GM12878 (cell line): Measurements from ENCODE around the gene PHPT1. TPM values are rescaled to one million over a fixed set of nuclear protein-coding genes. Genes with fewer than 3 reads are reported as not detected.
A peak's percentile ranks its signal among the peaks of the same experiment; 100 is the strongest.

Source experiments
- ATAC-seq: fragments of 200-7000 bp; cut with Tn5 transposase; 3 replicates; pipeline ENCODE4 v1.9.1; 2020; ENCODE audit warnings: mild to moderate bottlenecking, moderate library complexity
- BruUV-seq: library from RNA; stranded (reverse); fragments of 400-500 nt; replicated peaks from 2 replicates; lab custom pipeline; 2021; lab: Mats Ljungman, UMichigan
- CTCF ChIA-PET: fragments of 300-600 bp; sonication (Branson Sonifier 250); formaldehyde crosslinking; extraction: SDS; loops from one replicate; lab custom pipeline; 2021; ENCODE audit warnings: inconsistent platforms; lab: Yijun Ruan, JAX
- POLR2A ChIA-PET: fragments of 350-600 bp; formaldehyde crosslinking; extraction: SDS; loops from one replicate; lab custom pipeline; 2021; ENCODE audit warnings: inconsistent platforms; lab: Charles Lee
- RAD21 ChIA-PET: fragments of 300-600 bp; sonication (Branson Sonifier 250); formaldehyde crosslinking; loops from one replicate; lab custom pipeline; 2023; ENCODE audit warnings: antibody characterized with exemption; ENCODE audit not compliant: unreplicated experiment; lab: Charles Lee
- SMC1A ChIA-PET: fragments of 300-600 bp; sonication (Branson Sonifier 250); formaldehyde crosslinking; loops from one replicate; lab custom pipeline; 2023; ENCODE audit not compliant: unreplicated experiment, uncharacterized antibody; lab: Charles Lee
- DNase-seq: peaks from one replicate; pipeline ENCODE4 v3.0.0-alpha.2; 2011; ENCODE audit warnings: low read depth, low spot score
- FAIRE-seq: peaks from 3 replicates; lab custom pipeline; 2011; peaks lifted over from hg19 to GRCh38; lab: Jason Lieb, UNC
- H2AFZ ChIP-seq: 2 replicates; pipeline ENCODE4 v1.6.0; 2011; ENCODE audit warnings: low read depth, low read length, control low read depth; ENCODE audit not compliant: control insufficient read depth
- H3K27ac ChIP-seq: 2 replicates; pipeline ENCODE4 v1.5.1; 2011; ENCODE audit warnings: control low read depth; ENCODE audit not compliant: control insufficient read depth, insufficient read depth
- H3K27me3 ChIP-seq, 2 experiments: replicated peaks in 1 of 2; 2 replicates each; pipeline versions ENCODE4 v1.6.0 to v1.6.1; 2011; ENCODE audit warnings: low read length in 1 of 2; ENCODE audit not compliant: control insufficient read depth in 2 of 2, insufficient read depth in 2 of 2
- H3K36me3 ChIP-seq, 2 experiments: 2 replicates each; pipeline ENCODE4 v1.5.1; 2011; ENCODE audit warnings: low read length in 1 of 2; ENCODE audit not compliant: control insufficient read depth in 2 of 2, insufficient read depth in 2 of 2
- H3K4me1 ChIP-seq: 2 replicates; pipeline ENCODE4 v1.6.1; 2011; ENCODE audit warnings: mild to moderate bottlenecking, low read length, moderate library complexity, mixed read lengths; ENCODE audit not compliant: control insufficient read depth, insufficient read depth
- H3K4me2 ChIP-seq: 2 replicates; pipeline ENCODE4 v1.6.0; 2011; ENCODE audit warnings: control low read depth; ENCODE audit not compliant: control insufficient read depth, insufficient read depth
- H3K4me3 ChIP-seq: fragments of 200-600 bp; sonication (generic); 2 replicates; pipeline ENCODE4 v1.5.1; 2016
- H3K79me2 ChIP-seq: 2 replicates; pipeline ENCODE4 v1.6.0; 2011; ENCODE audit warnings: low read length; ENCODE audit not compliant: control insufficient read depth, insufficient read depth
- H3K9ac ChIP-seq: 2 replicates; pipeline ENCODE4 v1.8.0; 2011; ENCODE audit warnings: low read length, control low read depth, mixed read lengths; ENCODE audit not compliant: control insufficient read depth, insufficient read depth
- H3K9me3 ChIP-seq: replicated peaks from 3 replicates; pipeline ENCODE4 v1.5.1; 2011; ENCODE audit warnings: mild to moderate bottlenecking, low read length; ENCODE audit not compliant: control insufficient read depth, insufficient read depth
- H4K20me1 ChIP-seq: 2 replicates; pipeline ENCODE4 v1.6.0; 2011; ENCODE audit not compliant: control insufficient read depth, insufficient read depth
- BCL3 ChIP-seq: IDR thresholded peaks from 2 replicates; pipeline ENCODE4 v1.6.1; 2011; ENCODE audit warnings: borderline replicate concordance, low read depth, mild to moderate bottlenecking, moderate library complexity, low read length; ENCODE audit not compliant: insufficient read depth, poor library complexity, severe bottlenecking
- CHD1 ChIP-seq: IDR thresholded peaks from 2 replicates; pipeline ENCODE4 v1.6.1; 2012; ENCODE audit warnings: low read depth, low read length, improper control_type of control experiment
- CTCF ChIP-seq, 3 experiments: IDR thresholded peaks in 2 of 3; conservative IDR thresholded peaks in 1 of 3; 2 replicates each; pipeline ENCODE4 v1.5.1; 2011; ENCODE audit warnings: low read depth in 3 of 3, low read length in 3 of 3, mild to moderate bottlenecking in 3 of 3, control low read depth in 2 of 3, moderate library complexity in 2 of 3, inconsistent platforms in 1 of 3, mixed read lengths in 1 of 3; ENCODE audit not compliant: control insufficient read depth in 2 of 3, insufficient read depth in 1 of 3; ENCODE audit errors: extremely low read depth in 1 of 3
- EP300 ChIP-seq, 2 experiments: fragments of 150-350 bp in 1 of 2; IDR thresholded peaks; 2 replicates each; pipeline ENCODE4 v1.6.1; 2011 to 2012; ENCODE audit warnings: low read depth in 2 of 2, low read length in 2 of 2, borderline replicate concordance in 1 of 2, improper control_type of control experiment in 1 of 2, inconsistent platforms in 1 of 2; ENCODE audit not compliant: control insufficient read depth in 1 of 2
- GABPA ChIP-seq: IDR thresholded peaks from 2 replicates; pipeline ENCODE4 v1.6.1; 2014; ENCODE audit warnings: antibody characterized with exemption, low read depth, mild to moderate bottlenecking, inconsistent platforms
- HDGF ChIP-seq: fragments of 450-650 bp; IDR thresholded peaks from 2 replicates; pipeline ENCODE4 v1.6.1; 2016; ENCODE audit warnings: antibody characterized with exemption
- JUND ChIP-seq: IDR thresholded peaks from 2 replicates; pipeline ENCODE4 v1.6.1; 2012; ENCODE audit warnings: low read depth, mild to moderate bottlenecking, low read length, improper control_type of control experiment, moderate library complexity
- SMAD1 ChIP-seq: fragments of 450-650 bp; IDR thresholded peaks from 2 replicates; pipeline ENCODE4 v1.6.1; 2018; ENCODE audit warnings: mild to moderate bottlenecking, low read depth; ENCODE audit not compliant: partially characterized antibody
- USF2 ChIP-seq: IDR thresholded peaks from 2 replicates; pipeline ENCODE4 v1.6.1; 2011; ENCODE audit warnings: low read depth, low read length, improper control_type of control experiment, borderline replicate concordance
- ZBTB11 ChIP-seq: fragments of 450-650 bp; formaldehyde crosslinking; IDR thresholded peaks from 2 replicates; pipeline ENCODE4 v1.5.0; 2022; ENCODE audit warnings: mild to moderate bottlenecking, missing genetic modification characterization
- WGBS: methylation state at CpG from one replicate; pipeline ENCODE4 v1.1.6; 2016; ENCODE audit warnings: low lambda C conversion rate; ENCODE audit not compliant: insufficient replicate concordance, insufficient coverage; ENCODE audit errors: missing lambda C conversion rate; 5-methylcytosine and 5-hydroxymethylcytosine counted together
- in situ Hi-C: fragments of 300-500 bp; cut with MboI; formaldehyde crosslinking; loops from 9 replicates; pipeline ENCODE4 v1.14.3; 2018; ENCODE audit warnings: mixed read lengths
- intact Hi-C: fragments of 100-400 bp; cut with micrococcal nuclease; formaldehyde crosslinking; loops from one replicate; pipeline ENCODE4 v1.14.2; 2022; ENCODE audit not compliant: unreplicated experiment
- polyA plus RNA-seq, 11 experiments: library from polyadenylated mRNA; depleted of rRNA in 4 of 11; unstranded in 6 of 11; stranded (reverse) in 5 of 11; fragments of >200 nt; fragmentation: Nextera tagmentation in 4 of 11; fragmentation: Illumina TruSeq in 1 of 11; extraction: Ambion mirVana in 4 of 11; extraction: Trizol in 1 of 11; gene quantifications; 1 replicate in 1 of 11; 2 replicates in 10 of 11; pipeline versions ENCODE4 v1.2.1 to v1.2.3, GENCODE V29; 2011 to 2016; ENCODE audit warnings: inconsistent platforms in 2 of 11, missing spikeins in 2 of 11, low read depth in 1 of 11
- total RNA-seq, 4 experiments: library from RNA; depleted of rRNA in 3 of 4; stranded (reverse); fragments of >200 nt in 3 of 4; fragmentation: Illumina TruSeq in 1 of 4; extraction: Trizol in 1 of 4; gene quantifications; 2 replicates each; pipeline versions ENCODE4 v1.2.1 to v1.2.3, GENCODE V29; 2013 to 2021

PHPT1 gene
- total and polyA plus RNA-seq, 10 of the 15 experiments (the other 5 are each of a cell fraction or from before 2014, with no cell fraction given) = 56.2 to 323 (median 140) TPM

- Histone ChIP-seq H3K27me3 (no peaks in the 10 kb centered on the region), H3K4me2 (peak overlapping the region; percentile 95), H4K20me1 (no peaks in the 10 kb centered on the region; the same call in 1 of the 2 replicates), H3K79me2 (peaks cover 61% of the 10 kb centered on the region), H3K9me3 (no peaks in the 10 kb centered on the region), H3K9ac (peak overlapping the region; percentile 96), H2AFZ (peak overlapping the region; percentile 12), H3K4me1 (peaks cover 24% of the 10 kb centered on the region), H3K4me3 (peak overlapping the region; percentile 100), H3K27ac (peak overlapping the region; percentile 98), H3K36me3 (peaks cover 6% of the 10 kb centered on the region in 2 experiments; a peak in 3 of 4 replicates)
- intact Hi-C loops (loop anchor here (2.0 to 10.0 kb wide), 2 partner anchors 16 to 82 kb away; partner anchors contain the start of gene RABL6), in situ Hi-C loops (no loop called here)
- BruUV-seq = TSS peak; percentile 80
- ChIA-PET RAD21 (interaction anchor here (1.7 to 4.4 kb wide), 3 partner anchors 12 to 40 kb away, joined by 5 to 30 read pairs (median 18); no protein-coding TSS in a partner anchor), SMC1A (interaction anchor here (8.0 kb wide), 1 partner anchor 14 kb away, joined by 70 read pairs; no protein-coding TSS in a partner anchor), POLR2A (interaction anchor here (0.5 to 3.5 kb wide), 9 partner anchors 14 to 265 kb away, joined by 3 to 27 read pairs (median 4); partner anchors contain the start of genes C8G and FBXW5), CTCF (interaction anchor here (1.6 to 6.9 kb wide), 7 partner anchors 12 to 120 kb away, joined by 3 to 46 read pairs (median 13); partner anchors contain the start of genes AJM1, C8G and FBXW5)
- no peak for FAIRE-seq
- no peak for DNase-seq
- ATAC-seq = peak; percentile 24
- WGBS = under 1% methylated on average over 48 of the region's 76 CpGs
- no peak for TF ChIP-seq CHD1
- no peak for TF ChIP-seq BCL3
- no peak for TF ChIP-seq SMAD1
- TF ChIP-seq USF2 = no peak
- no peak for TF ChIP-seq JUND
- TF ChIP-seq GABPA = no peak
- no peak for TF ChIP-seq CTCF (IDR thresholded peaks at IDR 0.05 in 2 of 3, conservative IDR thresholded peaks at IDR 0.05 in 1 of 3; ENCODE audit: control insufficient read depth in 2 of 3, extremely low read depth in 1 of 3, insufficient read depth in 1 of 3, low read depth in 3 of 3, low read length in 3 of 3)
- 0 out of 4 replicates have a peak, but pooled peaks of 1 of the 2 experiments have one; percentile 29 for TF ChIP-seq EP300 (IDR thresholded peaks at IDR 0.05; ENCODE audit: borderline replicate concordance in 1 of 2, control insufficient read depth in 1 of 2, low read depth in 2 of 2, low read length in 2 of 2)
- no peak for TF ChIP-seq ZBTB11 (CRISPR knock-in tag)
- TF ChIP-seq HDGF = 0 out of 2 replicates have a peak, but pooled peaks have one; percentile 73
These were observed 37.7 kb downstream of the PHPT1 start for GRCh38 chr9:136886610-136887597.
